Astrocyte of the spinal cord (primary cell): ENCODE measurements around the gene CGB7.
A peak's percentile ranks its signal among the peaks of the same experiment; 100 is the strongest.
"Not testable (repeated sequence)": the region's sequence is repeated elsewhere in the genome, so short reads cannot be mapped to it uniquely, and the experiment has no call there.

Experiments
- DNase-seq: peaks from one replicate; pipeline ENCODE4 v3.0.0; 2011; ENCODE audit warnings: low read depth, low spot score
- H3K4me3 ChIP-seq: 2 replicates; pipeline ENCODE4 v1.5.1; 2011; ENCODE audit warnings: low read depth, mild to moderate bottlenecking, low read length, moderate library complexity
- CTCF ChIP-seq: IDR thresholded peaks from 2 replicates; pipeline ENCODE4 v1.5.1; 2012; ENCODE audit warnings: low read depth, mild to moderate bottlenecking, low read length, inconsistent platforms
- in situ Hi-C: cut with HindIII; loops from 2 replicates; pipeline ENCODE4 v1.10.0; 2017; ENCODE audit warnings: low sequenced_read_pairs

CGB7 gene

DNA sequence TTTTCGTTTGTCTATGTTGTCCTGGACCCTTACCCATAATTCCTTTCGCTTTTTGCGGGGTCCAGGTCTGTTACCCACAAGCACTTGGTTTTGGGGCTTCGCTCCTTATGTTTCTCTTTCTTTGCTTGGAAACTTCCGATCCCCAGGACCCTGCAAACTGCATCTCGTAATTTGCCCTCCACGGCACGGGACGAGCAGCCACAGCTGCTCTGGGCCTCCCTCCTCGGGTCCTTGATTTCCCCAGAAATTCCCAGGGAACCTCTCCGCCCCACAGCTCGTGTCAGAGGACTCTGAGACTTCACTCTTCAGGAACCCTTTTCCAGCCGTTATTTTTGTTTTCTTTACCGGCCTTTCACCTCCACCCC, 28.3 kb upstream of the CGB7 start:
- TF ChIP-seq CTCF, result no peak
- in situ Hi-C loops, result no loop called here
- no peak for DNase-seq
- peak overlapping the region; percentile 89 for H3K4me3 ChIP-seq

DNA sequence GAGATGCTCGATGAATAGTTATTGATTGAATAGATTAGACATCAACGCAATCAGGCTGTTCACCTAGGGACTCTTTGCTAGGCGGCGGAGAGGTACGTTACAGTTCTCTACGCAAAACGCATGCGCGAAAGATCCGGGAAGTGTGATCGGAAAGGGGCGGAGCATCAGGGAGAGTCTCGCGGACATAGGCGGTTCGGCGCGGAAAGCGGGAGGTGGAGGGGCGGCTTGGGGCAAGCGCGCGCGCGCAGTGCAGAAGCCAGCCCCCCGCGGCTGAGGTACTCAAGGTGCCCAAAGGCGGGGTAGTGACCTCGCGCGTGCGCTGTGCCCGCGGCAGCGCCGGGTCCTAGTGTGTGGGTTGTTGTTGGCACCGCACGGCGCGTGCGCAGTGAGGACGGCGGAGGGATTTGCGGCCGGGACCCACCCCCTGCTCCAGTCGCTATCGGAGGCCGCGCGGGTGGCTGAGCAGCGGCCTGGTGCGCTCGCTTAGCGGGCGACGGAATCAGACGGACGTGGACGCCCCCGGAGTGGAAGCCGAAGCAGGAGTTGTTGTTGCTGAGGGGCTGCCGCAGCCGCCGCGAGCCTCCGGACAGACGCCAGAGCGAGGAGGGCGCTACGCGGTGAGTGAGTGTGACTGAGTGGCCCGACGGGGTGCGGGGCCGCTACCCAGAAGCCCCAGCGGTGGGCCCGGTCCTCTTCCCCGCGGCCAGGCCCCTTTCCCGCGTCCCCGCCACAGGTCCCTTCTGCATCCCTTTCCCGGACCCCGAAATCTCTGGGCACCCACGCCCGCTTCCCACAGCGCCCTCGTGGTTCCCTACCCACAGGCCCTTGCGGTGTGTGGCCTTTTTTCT, 27.7 kb upstream of the CGB7 start, which contains the start of gene SNRNP70:
Gene SNRNP70 (plus strand): TSS at position 432 of the 848 bp plus-strand sequence. CDS start 964 bp downstream, outside the sequence.
- peak; percentile 100 for DNase-seq
- no peak for TF ChIP-seq CTCF
- H3K4me3 ChIP-seq, result peak within 1 kb of the TSS; percentile 89
- in situ Hi-C loops, result no loop called here

DNA sequence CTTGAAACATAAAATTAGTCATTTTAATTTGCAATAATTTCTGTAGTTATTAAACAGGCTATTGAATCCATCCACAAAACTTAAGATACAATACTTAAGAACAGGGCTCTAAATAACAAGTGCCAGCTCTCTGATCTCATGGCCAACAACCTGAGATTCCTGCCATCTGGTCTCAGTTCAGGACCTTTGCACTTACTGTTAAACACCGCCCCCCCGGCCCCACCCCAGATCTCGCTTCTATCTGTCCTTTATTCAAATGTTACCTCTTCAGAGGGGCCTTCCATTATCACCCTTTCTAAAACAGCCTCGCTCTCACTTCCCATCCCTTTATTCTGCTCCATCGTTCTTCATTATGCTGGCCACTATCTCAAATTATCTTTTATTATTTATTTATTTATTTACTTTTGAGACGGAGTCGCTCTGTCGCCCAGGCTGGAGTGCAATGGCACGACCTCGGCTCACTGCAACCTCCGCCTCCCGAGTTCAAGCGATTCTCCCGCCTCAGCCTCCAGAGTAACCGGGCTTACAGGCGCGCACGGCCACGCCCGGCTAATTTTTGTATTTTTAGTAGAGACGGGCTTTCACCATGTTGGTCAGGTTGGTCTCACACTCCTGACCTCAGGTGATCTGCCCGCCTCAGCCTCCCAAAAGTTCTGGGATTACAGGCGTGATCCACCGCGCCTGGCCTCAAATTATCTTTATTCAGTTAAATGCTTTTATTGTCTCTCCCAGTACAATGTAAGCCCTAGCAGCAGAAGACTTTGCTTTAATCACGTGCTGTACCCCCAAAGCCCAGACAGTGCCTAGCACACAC, 26.9 kb upstream of the CGB7 start:
- TF ChIP-seq CTCF, result no peak
- in situ Hi-C loops, result no loop called here
- peak overlapping the region; percentile 39 for H3K4me3 ChIP-seq
- no peak for DNase-seq

DNA sequence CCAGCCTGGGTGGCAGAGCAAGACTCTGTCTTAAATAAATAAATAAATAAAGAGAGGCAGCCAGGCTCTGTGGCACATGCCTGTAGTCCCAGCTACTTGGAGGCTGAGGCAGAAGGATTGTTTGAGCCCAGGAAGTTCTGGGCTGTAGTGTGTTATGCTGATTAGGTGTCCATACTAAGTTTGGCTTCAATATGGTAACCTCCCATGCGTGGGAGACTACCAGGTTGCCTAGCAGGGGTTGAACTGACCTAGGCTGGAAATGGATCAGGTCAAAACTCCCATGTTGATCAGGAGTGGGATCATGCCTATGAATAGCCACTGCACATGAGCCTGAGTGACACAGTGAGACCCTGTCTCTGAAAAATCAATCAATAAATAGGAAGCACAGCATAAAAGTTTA, 23.7 kb upstream of the CGB7 start:
- H3K4me3 ChIP-seq, result no peak overlapping the region
- no peak for TF ChIP-seq CTCF
- no peak for DNase-seq
- in situ Hi-C loops, result no loop called here

- DNase-seq, result no peak
- no peak overlapping the region for H3K4me3 ChIP-seq
- TF ChIP-seq CTCF, result no peak
- in situ Hi-C loops, result no loop called here
These were observed 22.8 kb upstream of the CGB7 start for GRCh38 chr19:49080392-49080791.

- TF ChIP-seq CTCF, result peak; percentile 64
- peak; percentile 54 for DNase-seq
- H3K4me3 ChIP-seq, in situ Hi-C loops: not testable (repeated sequence)
These were observed 17.3 kb upstream of the CGB7 start for GRCh38 chr19:49074869-49075268.
